HG03103 (cell line): ENCODE measurements around the gene ELOVL5.
"Not testable (repeated sequence)": the region's sequence is repeated elsewhere in the genome, so short reads cannot be mapped to it uniquely, and the experiment has no call there.

Experiments used
- ATAC-seq: cut with Tn5 transposase; IDR thresholded peaks from one replicate; pipeline ENCODE4 v1.9.1; 2021; ENCODE audit warnings: low read depth; ENCODE audit not compliant: unreplicated experiment

The ELOVL5 gene

DNA sequence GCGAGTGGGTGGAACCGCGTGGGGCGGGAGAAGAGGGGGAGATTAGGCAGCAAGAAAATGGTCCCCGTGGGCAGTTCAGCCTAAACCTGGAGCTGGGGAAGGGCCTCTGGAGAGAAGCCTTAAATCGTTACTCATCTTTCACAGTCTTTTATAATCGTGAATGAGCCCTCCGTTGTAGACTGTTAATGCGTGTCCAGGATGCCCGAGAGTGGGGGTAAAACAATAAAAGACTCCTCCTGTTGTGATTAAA is 11.0 kb upstream of the ELOVL5 start:
- ATAC-seq = peak; percentile 1

DNA sequence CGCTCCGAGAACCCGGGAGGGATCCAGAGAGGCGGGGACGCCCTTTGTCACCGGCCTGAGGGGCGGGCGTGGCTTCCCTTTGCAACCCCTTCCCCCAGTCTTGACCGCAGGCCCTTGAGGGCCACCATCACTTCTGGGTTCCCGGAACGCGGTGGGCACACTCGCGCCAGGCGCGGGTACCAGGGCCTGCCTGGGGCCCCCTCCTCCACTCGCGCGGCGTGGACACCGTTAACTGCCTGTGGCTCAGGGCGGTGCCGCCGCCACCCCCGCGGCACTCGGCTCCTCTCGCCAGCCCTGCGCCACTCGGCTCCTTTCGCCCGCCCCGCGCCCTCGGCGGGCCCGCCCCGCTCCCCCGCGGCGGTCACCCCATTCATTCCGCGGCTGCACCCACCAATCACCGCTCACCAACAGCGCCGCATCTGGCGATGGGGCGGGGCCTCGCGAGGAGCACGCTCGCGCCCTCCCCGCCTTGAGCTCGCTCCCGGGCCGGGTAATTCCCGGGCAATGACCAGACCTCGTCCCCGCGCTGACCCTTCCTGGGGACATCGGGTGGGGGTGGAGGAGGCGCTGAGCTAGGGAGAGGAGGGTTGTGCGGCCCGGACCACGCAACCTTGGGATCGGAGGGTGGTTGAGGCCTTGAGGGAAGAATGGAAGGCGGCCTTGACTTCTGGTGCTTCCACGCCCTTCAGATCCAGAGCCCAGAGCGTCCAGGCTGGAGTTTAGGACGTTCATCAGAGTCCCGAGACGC is 10.5 kb upstream of the ELOVL5 start:
- ATAC-seq = peak; percentile 93

DNA sequence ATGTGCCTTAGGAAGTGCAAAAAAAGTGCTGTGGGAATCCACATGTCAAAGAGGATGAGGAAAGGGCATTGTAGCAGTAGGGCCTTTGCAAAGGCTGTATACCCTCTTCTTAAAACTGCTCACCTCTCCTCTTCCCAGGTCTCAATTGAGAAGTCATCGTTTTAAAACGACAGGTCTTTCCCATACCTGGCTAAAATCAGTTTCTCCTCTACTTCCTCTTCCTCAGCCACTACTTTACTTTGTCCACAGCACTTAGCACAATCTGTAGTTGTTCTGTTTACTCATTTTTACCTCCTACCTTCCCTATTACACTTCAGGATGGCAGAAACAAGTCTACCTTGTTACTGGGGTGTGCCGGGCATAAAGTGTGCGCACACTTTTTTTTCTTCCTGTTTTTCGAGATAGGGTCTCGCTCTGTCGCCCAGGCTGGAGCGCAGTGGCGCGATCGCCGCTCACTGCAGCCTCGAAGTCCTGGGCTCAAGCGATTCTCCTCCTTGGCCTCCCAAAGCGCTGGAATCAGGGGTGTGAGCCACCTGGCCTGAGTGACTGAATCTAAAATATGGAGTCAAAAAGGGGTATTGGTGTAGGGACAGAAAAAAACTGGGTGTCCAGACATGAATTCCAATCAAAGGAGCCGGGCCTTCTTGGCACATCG is 9.8 kb upstream of the ELOVL5 start:
- peak; percentile 7 for ATAC-seq

DNA sequence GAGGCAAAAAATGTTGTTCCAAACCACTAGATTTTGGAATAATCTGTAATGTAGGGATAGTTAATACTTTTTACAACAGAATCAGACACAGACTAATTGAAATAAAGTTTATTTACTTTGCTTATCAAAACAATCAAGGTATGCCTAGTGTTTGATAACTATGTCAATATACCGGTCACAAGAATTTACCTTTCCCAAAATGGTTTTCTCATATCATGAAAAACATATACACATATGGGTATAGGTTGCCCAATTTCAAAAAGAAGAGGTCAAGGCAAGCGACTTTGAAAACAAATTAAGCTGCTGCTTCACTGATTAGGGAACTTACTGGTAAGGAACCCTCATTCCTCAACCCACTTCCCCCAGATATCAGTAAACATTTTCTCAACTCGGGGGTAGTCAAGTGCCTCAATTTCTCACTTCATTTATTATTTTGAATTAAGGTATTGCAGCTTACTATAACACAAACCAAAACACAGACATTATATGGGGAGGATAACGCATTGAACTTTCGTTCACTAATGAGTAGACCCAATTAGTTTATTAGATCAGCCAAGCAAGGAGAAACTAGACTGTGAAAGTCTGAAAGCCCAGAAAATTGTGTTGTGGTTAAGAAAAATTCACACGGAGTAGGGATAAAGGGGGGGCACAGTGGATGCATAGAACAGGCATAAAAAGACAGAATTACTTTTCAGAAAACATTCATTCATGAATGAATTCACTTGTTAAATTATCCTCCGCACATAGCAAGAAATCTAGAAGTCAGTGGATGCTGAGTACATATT is 9.0 kb upstream of the ELOVL5 start:
- ATAC-seq = no peak

DNA sequence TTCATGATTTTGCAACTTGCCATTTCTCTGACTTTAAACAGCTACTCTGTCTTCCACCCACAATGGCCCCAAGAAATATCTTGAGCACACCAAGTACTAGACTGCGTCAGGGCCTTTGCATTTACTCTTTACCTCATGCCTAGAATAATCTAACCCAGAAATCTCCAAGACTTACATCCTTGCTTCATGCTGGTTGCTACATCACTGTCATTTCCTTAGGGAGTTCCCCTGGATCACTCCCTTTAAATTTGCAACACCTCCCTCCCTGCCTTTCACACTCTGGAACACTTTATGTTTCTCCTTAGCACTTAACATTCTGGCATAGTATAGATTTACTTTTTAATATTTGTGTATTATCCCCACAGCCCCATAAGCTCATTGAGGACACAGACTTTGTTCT is 4.9 kb upstream of the ELOVL5 start:
- ATAC-seq = no peak

DNA sequence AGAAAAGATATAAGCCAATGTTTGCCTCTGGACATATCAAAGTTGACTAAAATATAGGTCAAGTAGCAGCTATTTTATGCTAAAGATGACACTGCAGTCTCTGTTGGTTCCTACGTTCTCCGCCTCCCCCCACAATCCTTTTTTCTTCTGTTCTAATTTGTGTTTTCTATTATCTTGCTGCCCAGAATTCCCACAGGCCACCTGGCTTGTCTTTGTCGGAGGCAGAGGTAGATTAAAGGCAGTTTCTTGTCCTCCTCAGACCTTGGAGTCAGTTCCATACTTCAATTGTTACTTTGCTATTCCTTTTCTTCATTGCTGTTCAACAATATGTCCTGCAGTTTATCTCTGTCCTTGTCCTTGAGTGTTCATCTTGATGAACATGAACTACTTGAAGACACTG is 3.6 kb upstream of the ELOVL5 start:
- no peak for ATAC-seq

DNA sequence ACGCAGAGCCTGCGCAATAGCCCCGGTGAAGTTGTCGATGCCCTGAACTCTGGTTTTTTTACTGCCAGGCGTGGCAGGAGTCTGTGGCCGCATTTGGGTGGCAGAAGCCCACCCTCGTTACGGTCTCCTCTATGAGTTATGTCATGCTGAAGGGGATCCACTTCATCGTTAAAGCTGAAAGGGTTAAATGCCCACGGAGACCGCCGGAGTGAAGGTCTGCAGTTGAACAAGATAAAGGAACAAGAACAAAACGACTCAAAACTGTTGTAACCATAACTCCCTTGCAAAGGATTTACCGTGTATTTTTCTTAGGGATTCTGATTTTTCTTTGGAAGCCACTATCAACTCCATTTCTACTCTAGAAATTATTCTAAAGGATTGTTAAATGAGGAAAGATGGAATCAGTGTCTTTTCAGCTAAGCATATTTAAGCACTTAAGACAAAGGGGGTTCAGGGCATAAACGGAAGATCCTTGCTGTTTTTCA is 501 bp upstream of the ELOVL5 start:
- ATAC-seq = no peak

DNA sequence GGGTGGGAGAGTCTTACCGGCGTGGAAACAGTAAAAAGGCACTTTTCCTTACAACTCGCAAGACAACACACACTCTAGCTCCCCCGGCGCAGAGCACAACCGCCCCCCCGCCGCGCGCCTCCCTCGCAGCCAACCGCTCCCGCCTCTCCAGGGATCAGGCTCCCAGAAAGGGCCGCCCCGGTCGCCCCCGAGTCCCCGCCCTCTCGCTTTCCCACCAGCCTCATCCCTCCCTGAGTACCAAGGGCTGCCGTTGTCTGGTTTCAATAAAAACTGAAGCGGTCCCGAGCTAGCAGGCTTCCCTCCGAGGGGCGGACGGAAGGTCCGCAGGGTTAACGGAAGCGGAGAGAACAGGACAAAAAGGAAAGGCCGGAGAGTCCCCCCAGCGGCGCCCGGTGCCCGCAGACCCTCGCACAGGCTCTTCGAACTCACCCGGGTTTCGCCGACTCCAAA is 804 bp downstream of the ELOVL5 start:
- peak; percentile 9 for ATAC-seq

DNA sequence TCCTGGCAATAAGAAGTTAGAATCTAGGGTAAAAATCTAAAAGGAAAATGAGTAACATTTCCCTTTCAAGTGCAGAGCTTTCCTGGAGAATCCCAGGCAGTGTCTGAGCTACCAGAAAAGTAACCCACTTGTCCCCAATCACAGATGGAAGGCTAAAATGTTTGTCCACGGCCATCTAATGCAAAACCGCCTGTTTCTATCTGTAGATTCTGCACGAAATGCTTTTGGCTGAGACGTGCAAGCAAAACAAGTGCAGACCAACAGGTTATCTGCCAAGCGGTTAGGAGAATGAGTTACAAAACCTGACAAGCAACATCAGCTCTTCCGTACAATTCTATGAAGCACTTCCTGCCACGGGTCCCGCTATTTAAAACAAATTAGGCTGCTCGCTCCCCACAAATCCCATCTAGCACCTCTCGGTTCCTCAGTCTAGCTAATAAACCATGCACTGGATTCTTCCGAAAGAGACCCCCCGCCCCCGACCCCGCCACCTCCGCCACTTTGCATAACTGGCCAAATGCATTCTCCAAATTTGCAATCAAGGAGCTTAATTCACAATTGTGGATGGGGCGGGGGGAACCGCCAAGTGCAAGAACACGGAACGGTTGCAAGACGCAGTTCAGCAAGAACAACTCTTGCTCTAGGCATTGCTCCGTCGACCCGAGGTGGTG is 1.4 kb downstream of the ELOVL5 start:
- peak; percentile 22 for ATAC-seq

DNA sequence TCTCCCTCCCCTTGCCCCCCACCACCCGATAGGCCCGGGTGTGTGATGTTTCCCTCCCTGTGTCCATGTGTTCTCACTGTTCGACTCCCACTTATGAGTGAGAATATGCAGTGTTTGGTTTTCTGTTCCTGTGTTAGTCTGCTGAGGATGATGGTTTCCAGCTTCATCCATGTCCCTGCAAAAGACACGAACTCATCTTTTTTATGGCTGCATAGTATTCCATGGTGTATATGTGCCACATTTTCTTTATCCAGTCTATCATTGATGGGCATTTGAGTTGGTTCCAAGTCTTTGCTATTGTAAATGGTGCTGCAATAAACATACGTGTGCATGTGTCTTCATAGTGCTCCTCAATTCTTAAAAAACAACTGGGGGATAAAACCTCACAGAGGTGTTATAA is 2.7 kb downstream of the ELOVL5 start:
- ATAC-seq = not testable (repeated sequence)

DNA sequence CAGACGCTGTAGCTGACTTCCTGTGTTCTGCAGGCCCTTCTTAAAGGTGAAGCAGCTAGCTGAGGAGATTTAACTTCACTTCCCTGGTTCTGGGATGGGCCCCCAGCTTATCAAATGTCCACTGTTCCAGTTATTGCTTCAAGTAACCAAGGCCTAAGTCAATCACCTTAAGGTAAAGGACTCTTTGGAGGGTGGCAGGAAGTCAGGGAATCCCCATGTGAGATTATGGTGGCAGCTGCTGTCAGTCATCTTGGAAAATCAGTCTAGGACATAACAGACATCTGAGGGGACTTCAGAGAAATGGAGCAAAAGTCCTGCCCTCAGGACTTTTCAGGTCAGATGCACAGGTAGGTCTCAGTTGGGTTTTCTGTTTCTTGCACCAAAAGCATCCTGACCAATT is 3.8 kb downstream of the ELOVL5 start:
- no peak for ATAC-seq

DNA sequence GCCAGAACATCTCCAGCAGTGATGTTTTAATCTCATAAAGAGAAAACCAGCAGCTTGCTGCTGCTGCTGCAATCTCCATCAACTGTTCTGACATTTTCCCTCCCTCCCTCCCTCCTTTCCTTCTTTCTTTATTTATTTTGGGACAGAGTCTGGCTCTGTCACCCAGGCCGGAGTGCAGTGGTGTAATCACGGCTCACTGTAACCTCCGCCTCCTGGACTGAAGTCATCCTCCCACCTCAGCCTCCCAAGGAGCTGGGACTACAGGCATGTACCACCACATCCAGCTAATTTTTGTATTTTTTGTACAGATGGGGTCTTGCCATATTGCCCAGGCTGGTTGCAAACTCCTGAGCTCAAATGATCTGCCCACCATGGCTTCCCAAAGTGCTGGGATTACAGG is 5.7 kb downstream of the ELOVL5 start:
- ATAC-seq = no peak

DNA sequence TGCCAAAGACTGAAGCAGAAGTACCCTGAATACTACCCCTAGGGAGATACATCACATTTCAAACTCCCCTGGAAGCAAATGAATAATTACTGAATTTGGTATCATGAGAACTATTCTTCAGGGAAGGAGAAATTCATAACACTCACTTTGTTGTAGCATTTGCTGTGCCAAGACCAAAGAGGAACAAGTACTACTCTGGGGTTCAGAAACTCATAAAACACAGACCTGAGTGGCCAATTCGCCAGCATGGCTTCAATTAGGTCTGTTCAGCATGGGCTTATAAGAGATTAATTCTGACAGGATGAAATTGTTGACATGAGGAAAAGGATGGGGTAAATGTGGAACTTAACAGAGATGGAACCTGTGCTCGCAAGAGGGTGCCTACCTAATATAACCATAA is 6.5 kb downstream of the ELOVL5 start:
- ATAC-seq = no peak

DNA sequence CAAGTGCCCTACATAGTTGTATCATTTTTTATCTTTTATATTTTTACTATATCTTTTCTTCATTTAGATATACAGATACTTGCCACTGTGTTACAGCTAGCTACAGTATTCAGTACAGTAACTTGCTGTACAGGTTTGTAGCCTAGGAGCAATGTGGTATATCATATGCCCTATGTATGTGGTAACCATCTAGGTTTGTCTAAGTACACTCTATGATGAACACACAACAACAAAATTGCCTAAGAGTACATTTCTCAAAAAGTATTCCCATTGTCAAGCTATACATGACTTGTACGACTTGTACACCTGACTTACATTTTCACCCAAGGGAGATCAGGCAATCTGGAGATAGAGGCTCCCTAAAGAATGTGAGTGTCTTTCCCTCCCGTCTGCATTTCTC is 8.2 kb downstream of the ELOVL5 start:
- no peak for ATAC-seq

DNA sequence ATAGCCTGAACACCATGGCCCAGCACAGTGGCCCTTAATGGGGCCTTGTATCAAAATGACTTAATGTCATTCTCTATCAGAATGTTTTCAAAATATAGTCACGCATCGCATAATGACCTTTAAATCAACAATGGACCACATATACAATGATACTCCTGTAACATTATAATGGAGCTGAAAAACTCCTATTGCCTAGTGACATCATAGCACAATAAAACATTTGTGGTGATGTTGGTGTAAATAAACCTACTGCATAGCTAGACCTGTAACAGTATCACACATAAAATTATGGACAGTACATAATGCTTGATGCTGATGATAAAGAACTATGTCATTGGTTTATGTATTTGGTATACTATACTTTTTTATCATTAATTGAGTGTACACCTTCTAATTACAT is 9.3 kb downstream of the ELOVL5 start:
- ATAC-seq = no peak

DNA sequence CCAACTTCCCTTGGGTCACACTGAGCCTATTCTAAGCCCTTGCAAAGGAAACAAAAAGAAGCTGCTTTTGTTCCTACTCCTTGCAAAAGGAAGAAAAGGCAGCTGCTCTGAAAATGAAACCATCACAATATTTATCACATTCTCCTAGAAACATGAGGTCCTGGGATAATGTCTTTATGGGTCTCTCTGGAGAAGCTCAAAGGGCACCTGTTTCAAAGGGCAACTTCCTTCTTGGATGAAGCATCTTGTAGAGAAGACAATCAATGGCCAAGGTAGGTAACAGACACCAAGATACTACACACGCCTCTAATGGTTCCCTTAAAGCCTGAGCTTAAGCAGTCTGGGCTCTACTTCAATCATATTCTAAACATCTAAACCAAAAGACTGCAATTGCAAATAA is 10.4 kb downstream of the ELOVL5 start:
- ATAC-seq = no peak

DNA sequence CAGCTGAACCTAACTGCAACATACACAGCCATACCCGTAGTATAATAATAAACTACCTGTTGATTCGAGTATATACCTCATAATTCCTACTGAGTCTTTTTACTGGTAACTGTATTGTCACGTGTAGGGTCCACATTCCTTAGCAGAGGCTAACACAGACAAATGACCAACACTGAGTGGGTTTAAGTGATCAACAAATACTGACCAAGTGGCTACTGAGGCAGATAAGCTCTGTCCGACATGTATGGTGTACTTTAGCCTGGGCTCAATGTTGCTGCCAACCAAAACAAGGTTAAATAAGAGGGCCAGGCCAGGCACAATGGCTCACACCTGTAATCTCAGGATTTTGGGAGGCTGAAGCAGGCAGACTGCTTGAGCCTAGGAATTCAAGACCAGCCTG is 12.7 kb downstream of the ELOVL5 start:
- ATAC-seq = no peak

DNA sequence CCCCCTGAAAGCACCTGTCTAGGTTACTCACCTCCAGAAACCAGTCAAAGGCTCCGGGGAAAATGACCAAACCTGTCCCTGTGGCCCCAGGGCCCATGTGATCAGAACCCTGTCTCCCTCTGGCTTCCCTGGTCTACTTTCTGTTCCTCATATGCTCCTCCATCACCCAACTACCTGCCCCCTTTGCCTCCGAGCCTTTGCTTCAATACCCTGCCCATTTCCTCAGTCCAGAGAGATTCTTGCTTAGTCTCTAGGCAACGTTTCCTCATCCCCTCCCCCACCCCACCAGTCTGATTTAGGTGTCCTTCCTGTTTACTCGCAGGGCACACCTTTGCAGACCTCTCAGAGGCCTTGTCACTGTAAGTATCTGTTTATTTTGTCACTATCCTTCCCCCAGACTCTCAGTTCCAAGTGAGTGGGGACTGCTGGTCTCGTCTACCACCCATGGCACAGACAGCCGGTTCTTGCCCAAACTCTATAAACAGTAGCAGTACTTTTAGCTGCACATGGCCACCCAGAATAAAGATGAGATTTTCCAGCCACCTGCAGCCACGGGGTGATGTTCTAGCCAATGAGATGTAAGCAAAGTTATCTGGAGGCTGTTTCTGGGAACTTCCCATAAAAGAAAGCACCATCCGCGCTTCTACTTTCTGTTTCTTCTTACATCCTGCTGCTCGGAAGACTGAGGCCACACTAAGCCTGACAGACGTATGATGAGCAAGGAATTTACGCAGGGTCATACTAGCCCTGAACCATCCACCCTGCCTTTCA is 13.3 kb downstream of the ELOVL5 start:
- peak; percentile 81 for ATAC-seq

DNA sequence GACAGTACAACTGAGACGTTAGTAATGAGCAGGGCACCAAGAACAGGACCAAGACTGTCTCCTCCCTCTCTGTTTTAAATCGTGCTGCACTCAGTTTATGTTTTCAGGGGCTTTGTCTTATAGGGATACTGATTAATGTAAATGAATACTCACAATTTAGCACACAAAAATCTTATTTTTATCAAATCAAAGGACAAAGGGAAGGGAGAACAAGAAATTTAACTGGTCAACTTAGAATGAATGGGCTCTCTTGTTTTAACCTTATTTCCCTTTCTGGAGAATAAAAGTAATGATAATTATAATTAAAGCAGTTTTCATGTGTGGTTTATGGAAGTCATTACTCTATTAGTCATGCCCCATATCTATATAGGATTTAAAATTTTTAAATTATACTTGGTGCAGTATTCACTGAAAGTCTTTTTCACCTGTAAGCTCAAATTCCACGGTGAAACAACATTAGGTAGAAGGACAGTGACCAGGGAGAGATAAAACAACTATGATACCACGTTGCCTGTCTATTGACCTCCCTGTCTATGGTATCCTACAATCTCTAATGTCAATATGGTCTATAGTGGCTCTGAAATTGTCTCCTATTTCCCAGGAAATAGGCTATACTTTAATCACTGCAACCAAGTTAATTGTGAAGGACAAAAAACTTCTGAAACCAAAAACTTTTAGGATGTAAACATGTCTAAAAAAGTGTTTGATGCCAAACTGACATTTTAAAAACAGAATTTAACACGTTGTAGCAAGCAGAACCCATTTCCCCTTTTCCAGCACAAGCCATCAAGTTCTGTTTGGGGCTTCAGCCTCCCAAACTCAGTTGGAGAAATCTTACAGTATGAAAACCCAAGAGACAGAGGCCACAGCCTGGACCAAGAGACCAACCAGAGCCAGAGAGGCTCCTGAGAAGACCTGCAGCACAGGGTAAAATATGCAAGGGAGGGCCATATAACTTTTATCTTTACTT is 15.0 kb downstream of the ELOVL5 start:
- no peak for ATAC-seq
